COLO668 (cell line): ENCODE results near the gene ZNF727.
"Not testable (repeated sequence)": the region's sequence is repeated elsewhere in the genome, so short reads cannot be mapped to it uniquely, and the experiment has no call there.

Source experiments
- DNase-seq: peaks from one replicate; lab custom pipeline; 2025; ENCODE audit not compliant: unreplicated experiment; lab: John Stamatoyannopoulos, UW

The ZNF727 gene

DNA sequence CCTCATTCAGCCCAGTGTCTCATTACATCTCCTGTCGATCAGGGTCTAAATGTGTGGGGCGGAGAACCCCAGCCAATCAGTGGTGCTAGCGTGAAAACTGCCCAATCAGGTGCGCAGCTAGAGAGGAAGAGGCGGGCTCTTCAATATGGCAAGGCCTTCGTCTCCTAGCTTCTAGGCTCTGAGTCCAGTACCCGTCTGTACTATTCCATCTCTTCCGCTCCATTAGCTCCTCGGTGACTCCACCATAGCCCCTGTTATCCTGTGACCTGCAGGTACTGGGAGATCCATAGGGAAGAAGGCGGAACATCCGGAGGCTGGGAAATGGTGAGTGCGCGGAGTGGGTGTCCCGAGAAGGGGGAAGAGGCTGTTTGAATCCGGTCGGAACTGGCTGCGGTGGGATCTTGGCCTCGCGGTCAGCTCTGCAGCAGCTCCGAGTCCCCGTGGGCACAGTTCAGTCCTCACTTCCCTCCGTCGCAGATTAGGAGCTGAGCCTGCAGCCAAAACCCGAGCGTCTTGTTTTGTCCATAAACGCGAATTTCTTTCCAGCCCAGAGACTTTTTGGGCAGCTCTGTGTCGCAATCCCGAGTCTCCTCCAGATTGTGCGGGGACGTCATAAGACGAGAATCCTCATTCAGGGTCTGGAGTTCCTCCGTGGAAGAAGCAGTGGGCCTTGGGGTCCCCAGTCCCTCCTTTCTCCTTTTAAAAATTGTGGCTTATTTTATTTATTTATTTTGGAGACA is at the start of gene ZNF727:
Gene ZNF727, plus strand, starts transcription at position 134 of the 740 bp plus-strand sequence. Its CDS starts 188 bp downstream, at position 322.
- DNase-seq: no peak

DNA sequence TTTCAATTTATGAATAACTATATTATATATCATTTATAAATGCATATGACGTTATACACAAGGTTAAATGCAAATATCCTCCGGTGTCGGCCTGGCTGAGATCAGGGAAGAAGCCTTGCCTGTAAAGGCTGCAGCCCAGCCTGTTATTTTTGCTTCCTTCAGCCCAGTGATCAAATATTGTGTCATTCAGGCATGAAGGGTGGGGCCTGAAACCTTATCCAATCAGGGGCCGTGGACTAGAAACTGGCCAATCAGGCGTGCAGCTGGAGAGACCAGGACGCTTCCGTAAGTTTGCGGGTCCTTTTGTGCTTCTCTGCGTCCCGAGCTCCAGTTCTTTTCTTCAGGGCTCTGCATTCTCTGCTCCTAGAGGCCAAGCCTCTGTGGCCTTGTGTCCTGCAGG is 46.7 kb upstream of the ZNF727 start, which contains the start of gene ZNF722:
Gene ZNF722, plus strand, starts transcription at position 301 of the 400 bp plus-strand sequence. CDS start 113 bp downstream, outside the sequence.
- DNase-seq: no peak

DNA sequence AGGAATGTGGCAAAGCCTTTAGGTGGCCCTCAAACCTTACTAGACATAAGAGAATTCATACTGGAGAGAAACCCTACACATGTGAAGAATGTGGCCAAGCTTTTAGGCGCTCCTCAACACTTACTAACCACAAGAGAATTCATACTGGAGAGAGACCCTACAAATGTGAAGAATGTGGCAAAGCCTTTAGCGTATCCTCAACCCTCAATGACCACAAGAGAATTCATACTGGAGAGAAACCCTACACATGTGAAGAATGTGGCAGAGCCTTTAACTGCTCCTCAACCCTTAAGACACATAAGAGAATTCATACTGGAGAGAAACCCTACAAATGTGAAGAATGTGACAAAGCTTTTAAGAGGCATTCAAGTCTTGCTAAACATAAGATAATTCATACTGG is 29.7 kb upstream of the ZNF727 start:
- DNase-seq: not testable (repeated sequence)

DNA sequence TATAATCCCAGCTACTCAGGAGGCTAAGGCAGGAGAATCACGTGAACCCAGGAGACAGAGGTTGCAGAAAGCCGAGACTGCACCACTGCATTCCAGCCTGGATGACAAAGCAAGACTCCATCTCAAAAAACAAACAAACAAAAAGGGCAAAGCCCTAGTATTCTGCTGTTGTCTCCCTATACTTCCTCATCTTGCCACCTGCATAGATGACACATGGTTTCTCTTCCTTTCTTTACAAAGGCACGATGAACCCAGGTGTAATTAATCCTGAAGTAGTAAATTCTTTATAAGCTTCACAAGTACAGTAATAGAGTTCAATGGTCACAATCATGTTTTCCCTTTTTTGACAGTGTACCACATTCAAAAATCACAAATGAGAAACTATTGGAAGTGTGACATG is 9.8 kb upstream of the ZNF727 start:
- DNase-seq: no peak

DNA sequence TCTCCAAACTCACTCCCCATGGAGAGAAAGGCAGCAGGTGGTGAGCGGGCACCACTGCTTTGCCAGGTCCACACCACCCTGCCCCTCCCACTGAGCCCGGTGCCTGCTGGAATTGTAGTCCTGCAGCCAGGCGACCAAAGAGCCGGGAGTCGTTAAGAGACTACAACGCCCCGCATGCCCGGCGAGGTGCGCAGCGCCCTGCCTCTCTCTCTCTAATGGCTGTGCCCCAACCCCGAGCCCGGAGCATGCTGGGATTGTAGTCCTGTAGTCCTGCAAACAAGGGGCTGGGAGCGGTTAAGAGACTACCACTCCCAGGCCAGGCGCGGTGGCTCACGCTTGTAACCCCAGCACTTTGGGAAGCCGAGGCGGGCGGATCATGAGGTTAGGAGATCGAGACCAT is 8.1 kb upstream of the ZNF727 start:
- DNase-seq: no peak

DNA sequence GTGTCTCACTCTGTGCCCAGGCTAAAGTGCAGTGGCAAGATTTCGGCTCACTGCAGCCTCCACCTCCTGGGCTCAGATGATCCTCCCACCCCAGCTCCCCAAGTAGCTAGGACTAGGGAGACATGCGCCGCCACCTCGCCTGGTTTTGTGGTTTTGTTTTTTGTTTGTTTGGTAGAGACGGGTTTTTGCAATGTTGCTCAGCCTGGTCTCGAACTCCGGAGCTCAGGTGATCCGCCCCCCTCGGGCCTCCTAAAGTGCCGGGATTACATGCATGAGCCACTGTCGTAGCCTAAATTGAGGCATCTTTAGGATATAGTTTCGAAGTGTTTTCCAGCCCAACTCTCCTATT is 781 bp downstream of the ZNF727 start:
- DNase-seq: no peak

DNA sequence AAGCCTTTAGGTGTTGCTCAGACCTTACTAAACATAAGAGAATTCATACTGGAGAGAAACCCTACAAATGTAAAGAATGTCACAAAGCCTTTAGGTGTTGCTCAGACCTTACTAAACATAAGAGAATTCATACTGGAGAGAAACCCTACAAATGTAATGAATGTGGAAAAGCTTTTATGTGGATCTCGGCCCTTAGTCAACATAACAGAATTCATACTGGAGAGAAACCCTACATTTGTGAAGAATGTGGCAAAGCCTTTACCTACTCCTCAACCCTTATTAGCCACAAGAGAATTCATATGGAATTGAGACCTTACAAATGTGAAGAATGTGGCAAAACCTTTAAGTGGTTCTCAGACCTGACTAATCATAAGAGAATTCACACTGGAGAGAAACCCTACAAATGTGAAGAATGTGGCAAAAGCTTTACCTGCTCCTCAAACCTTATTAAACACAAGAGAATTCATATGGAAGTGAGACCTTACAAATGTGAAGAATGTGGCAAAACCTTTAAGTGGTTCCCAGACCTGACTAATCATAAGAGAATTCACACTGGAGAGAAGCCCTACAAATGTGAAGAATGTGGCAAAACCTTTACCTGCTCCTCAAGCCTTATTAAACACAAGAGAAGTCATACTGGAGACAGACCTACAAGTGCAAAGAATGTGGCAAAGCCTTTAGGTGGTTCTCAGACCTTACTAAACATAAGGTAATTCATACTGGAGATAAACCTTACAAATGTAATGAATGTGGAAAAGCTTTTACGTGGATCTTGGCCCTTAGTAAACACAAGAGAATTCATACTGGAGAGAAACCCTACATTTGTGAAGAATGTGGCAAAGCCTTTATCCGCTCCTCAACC is 32.8 kb downstream of the ZNF727 start:
- not testable (repeated sequence) for DNase-seq

DNA sequence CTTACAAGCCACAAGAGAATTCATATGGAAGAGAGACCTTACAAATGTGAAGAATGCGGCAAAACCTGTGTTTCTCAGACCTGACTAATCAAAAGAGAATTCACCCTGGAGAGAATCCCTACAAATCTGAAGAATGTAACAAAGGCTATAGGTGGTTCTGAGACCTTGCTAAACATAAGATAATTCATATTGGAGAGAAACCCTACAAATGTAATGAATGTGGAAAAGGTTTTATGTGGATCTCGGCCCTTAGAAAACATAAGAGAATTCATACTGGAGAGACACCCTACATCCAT is 33.4 kb downstream of the ZNF727 start:
- DNase-seq: no peak

DNA sequence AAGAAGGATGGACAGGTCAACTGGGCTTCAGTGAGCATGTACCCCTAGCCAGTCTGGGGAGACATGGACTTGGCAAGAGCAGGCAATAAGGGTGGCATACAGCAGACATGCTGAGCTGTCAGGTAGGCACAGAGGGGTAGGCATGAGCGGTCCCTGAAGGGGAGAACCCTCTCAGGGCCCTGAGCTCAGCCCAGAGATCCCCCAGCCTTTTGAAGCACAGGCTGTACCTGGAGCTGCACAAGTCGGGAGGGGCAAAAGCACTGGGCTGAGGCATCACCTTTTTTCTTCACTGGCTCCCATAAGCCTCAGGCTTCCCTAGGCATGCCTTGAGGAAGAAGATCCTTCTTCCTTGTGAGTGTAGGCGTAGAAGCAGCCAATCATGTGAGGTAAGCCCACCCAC is 42.3 kb downstream of the ZNF727 start:
- no peak for DNase-seq

DNA sequence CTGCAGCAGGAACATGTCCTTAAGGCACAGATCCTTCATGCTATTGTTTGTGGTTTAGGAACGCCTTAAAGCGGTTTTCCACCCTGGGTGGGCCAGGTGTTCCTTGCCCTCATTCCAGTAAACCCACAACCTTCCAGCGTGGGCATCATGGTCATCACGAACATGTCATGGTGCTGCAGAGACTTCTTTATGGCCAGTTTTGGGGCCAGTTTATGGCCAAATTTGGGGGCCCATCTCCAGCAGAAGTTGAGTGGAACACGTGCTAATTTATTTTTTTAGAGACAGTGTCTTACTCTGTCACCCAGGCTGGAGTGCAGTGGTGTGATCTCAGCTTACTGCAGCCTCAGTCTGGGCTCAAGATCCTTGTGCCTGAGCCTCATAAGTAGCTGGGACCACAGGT is 43.6 kb downstream of the ZNF727 start:
- not testable (repeated sequence) for DNase-seq
